HG03108 (cell line): ENCODE data around the gene TULP1.

ENCODE experiments used
- ATAC-seq: cut with Tn5 transposase; IDR thresholded peaks from one replicate; pipeline ENCODE4 v1.9.1; 2021; ENCODE audit warnings: moderate library complexity; ENCODE audit not compliant: unreplicated experiment

The TULP1 gene

DNA sequence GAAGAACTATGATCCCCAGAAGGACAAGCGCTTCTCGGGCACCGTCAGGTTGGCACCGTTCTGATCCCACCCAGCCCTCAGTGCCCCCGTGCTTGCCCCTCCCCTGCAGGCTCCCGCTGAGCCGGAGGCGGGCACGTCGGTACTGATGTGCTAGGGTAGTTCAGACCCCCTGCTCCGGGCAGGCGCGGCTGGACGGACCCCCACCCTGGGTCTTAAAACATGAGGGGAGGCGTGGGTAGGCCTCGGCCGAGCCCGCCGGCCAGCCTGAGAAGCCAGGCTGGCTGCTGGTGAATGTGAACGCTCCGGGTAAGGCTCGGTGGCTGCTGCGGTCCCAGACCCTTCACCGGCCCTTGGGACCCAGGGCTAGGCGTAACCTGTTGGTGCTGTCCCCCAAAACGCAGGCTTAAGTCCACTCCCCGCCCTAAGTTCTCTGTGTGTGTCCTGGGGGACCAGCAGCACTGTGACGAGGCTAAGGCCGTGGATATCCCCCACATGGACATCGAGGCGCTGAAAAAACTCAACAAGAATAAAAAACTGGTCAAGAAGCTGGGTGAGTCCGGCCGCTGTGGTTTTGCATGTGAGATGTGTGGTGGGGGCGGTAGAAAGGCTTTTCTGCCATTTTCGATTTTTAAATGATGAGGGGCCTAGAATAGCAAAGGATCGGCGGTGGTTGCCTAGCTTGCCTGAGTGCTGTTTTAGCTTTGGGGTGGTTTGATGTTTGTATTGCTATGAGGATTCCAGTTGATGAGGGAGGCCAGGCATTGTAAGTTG, 43.5 kb downstream of the TULP1 start:
- no peak for ATAC-seq

DNA sequence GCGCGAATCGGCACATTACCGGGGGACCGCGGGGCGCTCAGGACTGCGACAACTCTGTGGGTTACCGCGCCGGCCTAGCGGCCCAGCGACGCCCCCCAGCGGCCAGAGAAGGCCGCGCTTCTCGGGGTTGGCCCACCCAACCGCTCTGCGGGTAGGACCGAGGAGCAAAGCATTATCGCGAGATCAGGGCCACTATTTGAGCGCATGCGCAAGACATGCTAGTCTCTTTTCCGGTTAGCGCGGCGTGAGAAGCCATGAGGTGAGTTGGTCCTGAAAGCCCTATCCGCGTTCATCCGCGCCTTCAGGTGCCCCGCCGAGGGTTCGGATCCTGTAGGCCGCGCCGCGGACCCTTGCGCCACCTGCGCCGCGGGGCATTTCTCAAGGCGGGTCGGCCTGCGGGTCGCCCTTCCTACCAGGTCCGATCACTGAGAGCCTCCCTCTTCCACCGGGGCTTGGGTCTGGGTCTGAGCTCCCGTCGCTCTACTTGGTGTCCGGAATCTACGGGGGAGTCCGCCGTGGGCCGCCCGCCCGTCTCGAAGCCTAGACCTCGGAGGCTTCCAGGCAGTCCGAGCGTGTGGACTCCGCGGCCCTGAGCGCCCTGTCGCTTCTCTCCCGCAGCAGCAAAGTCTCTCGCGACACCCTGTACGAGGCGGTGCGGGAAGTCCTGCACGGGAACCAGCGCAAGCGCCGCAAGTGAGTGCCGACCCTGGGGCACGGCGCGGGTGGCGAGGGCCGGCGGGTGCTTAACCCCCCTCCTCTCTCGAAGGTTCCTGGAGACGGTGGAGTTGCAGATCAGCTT, 44.3 kb downstream of the TULP1 start, which contains the start of gene RPL10A:
TSS of gene RPL10A (plus strand) at position 221 of the 799 bp plus-strand sequence. CDS start at position 255, 34 bp downstream.
- ATAC-seq: peak; percentile 82

DNA sequence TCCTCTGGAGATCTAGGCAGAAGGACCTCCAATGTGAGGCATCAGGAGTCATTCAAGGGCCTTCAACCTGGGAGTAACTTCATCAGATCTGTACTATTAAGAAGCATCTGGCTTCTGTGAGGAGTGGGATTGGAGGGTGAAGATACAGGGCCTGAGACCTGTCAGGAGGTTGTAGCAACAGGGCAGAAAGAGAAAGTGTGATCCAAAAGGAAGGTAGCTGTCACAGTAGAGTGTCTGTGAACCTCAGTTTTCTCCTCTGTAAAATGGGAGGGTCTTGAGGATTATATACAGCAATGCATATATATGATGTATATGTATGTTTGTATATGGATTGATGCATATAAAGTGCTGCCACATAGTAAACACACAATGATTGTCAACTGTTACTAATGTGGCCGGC, 47.0 kb downstream of the TULP1 start:
- no peak for ATAC-seq

DNA sequence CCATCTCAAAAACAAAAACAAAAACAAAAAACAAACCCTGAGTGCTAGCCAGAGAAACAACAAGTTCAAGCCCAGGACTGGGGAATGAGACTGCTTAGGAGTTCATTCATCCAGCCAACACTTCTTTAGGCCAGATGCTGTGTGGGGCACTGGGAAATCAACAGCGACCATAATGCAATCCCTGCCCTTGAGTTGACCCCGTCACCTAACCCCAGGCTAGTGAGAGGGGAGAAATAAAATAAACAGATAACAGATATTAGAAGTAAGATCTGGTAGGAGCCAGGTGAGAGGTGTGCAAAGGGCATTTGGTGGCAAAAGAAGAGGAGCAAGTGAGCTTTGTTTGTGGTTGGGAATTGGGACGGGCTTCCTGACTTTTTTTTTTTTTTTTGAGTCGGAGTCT, 49.4 kb downstream of the TULP1 start:
- ATAC-seq: no peak

DNA sequence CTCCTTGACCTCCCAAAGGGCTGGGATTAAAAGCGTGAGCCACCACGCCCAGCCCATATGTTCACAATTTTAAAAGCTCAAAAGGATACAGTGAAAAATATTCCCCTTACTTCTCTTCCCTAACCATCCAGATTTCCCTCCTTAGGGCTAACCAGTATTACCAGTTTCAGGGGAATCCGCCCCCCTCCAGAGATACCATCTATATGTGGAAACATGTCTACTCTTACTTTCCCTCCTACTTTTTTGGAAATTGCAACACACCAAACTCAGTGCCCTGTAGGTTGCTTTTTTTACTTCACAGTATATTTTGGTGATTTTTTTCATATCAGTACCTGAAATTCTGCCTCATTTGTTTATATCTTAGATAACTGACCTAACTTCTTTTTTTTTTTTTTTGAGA, 51.4 kb downstream of the TULP1 start:
- ATAC-seq: no peak

DNA sequence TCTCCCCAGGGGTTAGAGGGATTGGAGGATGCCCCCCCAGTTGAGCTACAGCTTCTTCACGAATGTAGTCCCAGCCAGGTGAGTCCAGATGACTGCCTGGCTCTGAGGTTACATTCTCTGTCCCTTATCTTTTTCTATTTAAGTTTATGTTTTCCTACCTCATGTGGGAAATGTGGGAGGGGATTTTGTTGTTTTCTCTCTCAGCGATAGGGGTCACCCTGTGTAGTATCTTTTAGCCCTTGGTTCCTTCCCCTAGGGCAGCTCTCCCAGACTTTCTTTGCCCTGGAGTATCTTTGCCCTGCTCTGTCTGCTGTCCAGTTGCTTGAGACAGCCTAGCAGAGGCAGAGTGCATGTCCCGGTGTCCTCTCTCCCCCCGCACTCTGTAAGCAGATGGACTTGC, 54.8 kb downstream of the TULP1 start:
- no peak for ATAC-seq

DNA sequence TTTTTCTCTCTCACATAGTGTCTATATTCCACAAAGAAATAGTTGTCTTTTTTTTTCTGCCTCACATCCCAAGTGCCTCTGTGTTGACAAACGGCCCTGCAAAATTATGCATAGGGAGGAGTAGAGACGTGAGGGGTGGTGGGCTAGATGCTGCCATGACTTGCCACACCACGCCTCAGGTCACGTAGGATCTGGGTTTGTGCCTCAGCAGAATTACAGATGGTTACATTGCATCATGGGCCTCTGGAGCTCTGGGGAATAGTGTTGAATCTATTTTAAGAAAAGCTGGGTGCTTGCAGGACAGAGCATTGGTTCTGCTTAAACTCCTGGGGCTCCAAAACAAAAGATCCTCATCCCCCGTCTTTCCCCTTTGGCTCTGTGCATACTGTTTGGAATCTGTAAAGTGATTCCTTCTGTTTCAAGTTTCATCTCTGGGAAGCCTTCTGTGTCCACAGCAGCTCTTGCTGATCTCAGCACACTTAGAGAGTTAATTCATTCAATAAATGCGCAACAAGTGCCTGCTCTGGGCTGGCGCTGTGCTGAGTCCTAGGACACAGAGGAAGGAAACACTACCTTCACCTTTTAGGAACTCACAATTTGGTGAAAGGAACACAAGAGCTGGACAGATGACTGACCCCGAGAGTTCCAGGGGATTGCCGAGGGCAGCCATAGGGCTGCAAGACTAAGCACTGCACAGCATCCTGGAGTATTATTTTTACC, 58.1 kb downstream of the TULP1 start:
- ATAC-seq: no peak

DNA sequence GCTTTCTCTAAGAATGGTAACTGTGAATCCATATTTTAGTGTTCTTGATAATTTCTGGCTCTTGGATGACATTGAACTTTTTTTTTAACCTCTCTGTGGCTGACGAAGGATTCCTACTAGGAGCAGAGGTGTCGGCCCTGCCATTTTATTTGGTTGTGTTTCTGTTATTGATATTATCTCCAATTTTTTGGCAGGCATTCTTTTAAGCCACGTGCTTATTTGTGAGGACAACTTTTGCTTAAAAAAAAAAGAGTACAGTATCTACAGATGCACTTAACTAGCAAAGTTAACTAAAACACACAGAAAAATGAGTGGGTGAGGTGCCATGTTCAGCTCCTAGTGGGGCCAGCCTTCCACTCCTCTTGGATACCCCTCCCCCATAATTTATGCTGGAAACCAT, 59.5 kb downstream of the TULP1 start:
- ATAC-seq: no peak

DNA sequence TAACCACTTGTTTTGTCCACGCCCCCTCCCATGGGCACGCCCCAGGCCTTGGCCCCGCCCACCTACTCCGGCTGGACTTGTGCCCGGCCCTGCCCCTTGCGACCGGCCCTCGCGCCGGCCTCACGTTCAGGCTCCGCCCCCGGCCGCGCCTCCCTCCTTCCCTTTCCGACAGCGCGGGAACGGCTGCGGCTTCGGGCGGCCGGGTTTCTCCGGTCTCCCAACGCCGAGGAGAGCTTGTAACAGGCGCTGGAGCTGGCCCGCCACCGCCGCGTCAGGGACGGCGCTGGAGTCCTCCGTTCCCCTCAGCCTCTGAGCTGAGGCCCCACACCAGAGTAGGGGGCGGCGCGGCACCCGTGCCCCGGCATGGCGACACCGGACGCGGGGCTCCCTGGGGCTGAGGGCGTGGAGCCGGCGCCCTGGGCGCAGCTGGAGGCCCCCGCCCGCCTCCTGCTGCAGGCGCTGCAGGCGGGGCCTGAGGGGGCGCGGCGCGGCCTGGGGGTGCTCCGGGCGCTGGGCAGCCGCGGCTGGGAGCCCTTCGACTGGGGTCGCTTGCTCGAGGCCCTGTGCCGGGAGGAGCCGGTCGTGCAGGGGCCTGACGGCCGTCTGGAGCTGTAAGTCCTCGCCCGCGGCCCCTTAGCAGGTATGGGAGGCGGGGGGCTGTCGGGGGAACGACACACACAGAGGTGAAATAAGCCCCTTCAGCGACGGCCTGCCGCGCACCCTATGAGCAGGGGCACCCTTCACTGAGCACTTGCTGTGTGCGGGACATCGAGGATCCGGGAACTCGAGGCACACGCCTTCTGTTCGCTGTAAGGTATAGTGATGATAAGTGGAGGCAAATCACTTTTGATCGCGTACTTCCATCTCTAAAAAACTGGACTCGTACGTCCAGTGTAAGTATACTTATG, 60.3 kb downstream of the TULP1 start, which contains the start of gene FANCE:
TSS of gene FANCE (plus strand) at position 156 of the 908 bp plus-strand sequence. CDS start at position 364, 208 bp downstream.
- ATAC-seq: peak; percentile 88

DNA sequence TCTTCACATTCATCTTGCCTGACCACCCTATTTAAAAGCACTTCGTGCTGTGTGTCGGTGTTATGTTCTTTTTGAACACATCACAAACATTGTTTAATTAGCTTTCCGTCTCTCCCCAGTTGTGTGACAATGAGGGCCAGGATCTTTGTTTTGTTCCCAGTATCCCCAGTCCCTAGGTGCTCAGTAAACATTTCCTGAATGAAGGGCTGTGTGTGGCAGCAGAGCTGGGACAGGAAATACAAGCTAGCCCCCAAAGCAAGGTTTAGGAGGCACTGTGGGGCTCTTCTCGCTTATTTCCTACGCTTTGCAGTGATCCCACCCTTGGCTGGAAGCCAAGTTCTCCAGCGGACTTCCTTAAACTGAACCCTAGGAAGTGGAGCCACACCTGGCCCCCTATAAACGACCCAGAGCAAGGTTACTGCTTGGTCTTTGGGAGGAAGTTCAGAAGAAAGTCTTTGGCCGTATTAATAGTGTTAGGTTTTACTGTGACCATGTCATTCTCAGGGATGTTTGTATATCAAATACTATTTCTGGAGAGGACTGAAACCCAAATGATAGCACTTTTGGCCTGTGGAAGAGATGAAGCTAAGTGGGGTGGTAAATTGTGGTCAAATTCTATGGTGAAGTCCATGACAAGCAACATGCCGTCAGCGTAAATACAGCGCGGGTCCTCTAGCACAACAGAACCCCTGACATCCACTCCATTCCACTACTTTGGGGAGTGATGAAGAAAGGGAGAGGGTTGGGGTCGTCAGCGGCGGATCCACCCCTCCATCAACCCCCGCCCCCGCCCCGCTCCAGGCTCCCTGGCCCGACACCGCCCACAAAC, 61.1 kb downstream of the TULP1 start:
- no peak for ATAC-seq

DNA sequence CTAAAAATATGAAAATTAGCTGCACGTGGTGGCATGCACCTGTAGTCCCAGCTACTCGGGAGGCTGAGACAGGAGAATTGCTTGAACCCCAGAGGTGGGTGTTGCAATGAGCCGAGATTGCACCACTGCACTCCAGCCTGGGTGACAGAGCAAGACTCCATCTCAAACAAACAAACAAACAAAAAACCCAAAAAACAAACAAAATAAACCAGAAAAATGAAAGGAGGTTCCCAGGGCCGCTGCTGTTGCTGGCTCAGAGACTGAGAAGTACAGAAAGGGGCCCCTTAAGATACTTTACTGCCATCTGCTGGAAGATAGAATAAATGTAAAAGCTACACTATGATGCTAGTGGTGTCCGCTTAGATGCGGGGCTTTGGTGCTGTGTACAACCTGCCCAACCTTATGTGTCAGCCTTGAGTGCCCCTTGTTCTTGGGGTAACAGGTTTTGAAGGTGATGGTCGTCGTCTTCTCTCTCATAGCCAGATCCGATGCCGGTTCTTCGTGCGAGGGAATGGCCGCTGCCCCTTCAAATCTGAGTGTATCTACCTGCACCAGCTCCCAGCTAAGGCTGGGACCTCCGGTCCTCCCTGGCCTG, 63.3 kb downstream of the TULP1 start:
- ATAC-seq: peak; percentile 27

DNA sequence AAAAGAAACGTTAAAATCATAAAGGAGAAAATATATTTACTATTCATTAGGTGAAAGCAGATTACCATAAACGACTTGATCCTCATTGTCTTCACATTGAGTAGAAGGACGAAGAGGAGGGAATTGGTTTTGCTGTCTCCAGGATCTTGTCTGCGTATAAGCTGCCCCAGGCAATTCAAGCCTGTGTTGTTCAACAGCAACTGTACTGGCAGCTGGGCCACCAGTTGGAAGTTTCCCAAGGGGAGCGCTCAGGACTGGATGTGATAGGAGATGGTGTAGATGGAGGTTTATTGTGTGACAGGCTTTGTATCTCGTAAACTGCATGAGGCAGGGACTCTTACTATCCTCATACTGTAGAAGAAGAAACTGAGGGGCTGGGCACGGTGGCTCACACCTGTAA, 64.5 kb downstream of the TULP1 start:
- ATAC-seq: no peak
